T-cell (primary cell): Measurements from ENCODE around the gene GDF10. TPM values are rescaled to one million over a fixed set of nuclear protein-coding genes. Genes with fewer than 3 reads are reported as not detected.

ENCODE experiments used
- ATAC-seq, 4 experiments: fragments of 200-7000 bp in 3 of 4; fragments of 150-1000 bp in 1 of 4; cut with Tn5 transposase; replicated peaks in 1 of 4; 1 replicate in 3 of 4; 2 replicates in 1 of 4; pipeline ENCODE4 v1.10.0; 2021; ENCODE audit warnings: moderate library complexity in 3 of 4, mild to moderate bottlenecking in 2 of 4, moderate number of reproducible peaks in 1 of 4
- CTCF ChIA-PET, 2 donors: fragments of 300-600 bp; sonication (Branson Sonifier 250); formaldehyde crosslinking; loops; one replicate each; lab custom pipeline; 2022; ENCODE audit warnings: antibody characterized with exemption in 2 of 2; lab: Charles Lee
- POLR2A ChIA-PET, 2 donors: fragments of 300-600 bp; sonication (Branson Sonifier 250); formaldehyde crosslinking; loops; one replicate each; lab custom pipeline; 2022; ENCODE audit warnings: antibody characterized with exemption in 2 of 2; lab: Charles Lee
- DNase-seq, 35 experiments: peaks; one replicate each; pipeline versions ENCODE4 v3.0.0 to v3.0.0-alpha.2; 2013 to 2023
- H3K27ac ChIP-seq: one replicate; pipeline ENCODE4 v1.5.1; 2013; ENCODE audit warnings: low read length
- H3K27me3 ChIP-seq, 2 experiments: replicated peaks in 1 of 2; 1 replicate in 1 of 2; 2 replicates in 1 of 2; pipeline versions ENCODE4 v1.6.1 to v1.7.0; 2013; ENCODE audit warnings: low read length in 1 of 2, mixed read lengths in 1 of 2; ENCODE audit not compliant: control insufficient read depth in 2 of 2, insufficient read depth in 2 of 2; ENCODE audit errors: extremely low read depth in 1 of 2
- H3K36me3 ChIP-seq, 2 donors: 1 replicate in 1 of 2; 2 replicates in 1 of 2; pipeline versions ENCODE4 v1.6.1 to v1.7.0; 2013; ENCODE audit warnings: low read length in 1 of 2; ENCODE audit not compliant: control insufficient read depth in 2 of 2, insufficient read depth in 1 of 2; ENCODE audit errors: extremely low read depth in 1 of 2
- H3K4me1 ChIP-seq, 2 experiments: 1 replicate in 1 of 2; 2 replicates in 1 of 2; pipeline versions ENCODE4 v1.6.1 to v1.7.0; 2013; ENCODE audit warnings: low read length in 2 of 2, mixed read lengths in 1 of 2; ENCODE audit not compliant: insufficient read depth in 2 of 2, control insufficient read depth in 1 of 2; ENCODE audit errors: extremely low read depth in 1 of 2
- H3K4me3 ChIP-seq, 2 donors: 1 replicate in 1 of 2; 2 replicates in 1 of 2; pipeline versions ENCODE4 v1.5.1 to v1.7.0; 2013; ENCODE audit warnings: mild to moderate bottlenecking in 2 of 2, low read length in 1 of 2, moderate library complexity in 1 of 2; ENCODE audit not compliant: control insufficient read depth in 1 of 2; ENCODE audit errors: extremely low read depth in 1 of 2
- H3K9me3 ChIP-seq: 2 replicates; pipeline ENCODE4 v1.7.0; 2013
- H3K27ac Mint-ChIP-seq, 2 donors: one replicate each; pipeline ENCODE4 v1.8.0; 2020 to 2021; ENCODE audit warnings: mild to moderate bottlenecking in 2 of 2, mixed read lengths in 2 of 2
- H3K27me3 Mint-ChIP-seq, 2 donors: one replicate each; pipeline ENCODE4 v1.8.0; 2021 to 2022; ENCODE audit warnings: mixed read lengths in 2 of 2
- H3K36me3 Mint-ChIP-seq: one replicate; pipeline ENCODE4 v1.8.0; 2021; ENCODE audit warnings: mixed read lengths
- H3K4me1 Mint-ChIP-seq, 3 donors: one replicate each; pipeline ENCODE4 v1.8.0; 2020 to 2022; ENCODE audit warnings: mixed read lengths in 3 of 3, mild to moderate bottlenecking in 1 of 3
- H3K4me3 Mint-ChIP-seq, 3 donors: one replicate each; pipeline ENCODE4 v1.8.0; 2020 to 2022; ENCODE audit warnings: mild to moderate bottlenecking in 3 of 3, mixed read lengths in 3 of 3, moderate library complexity in 3 of 3
- H3K9me3 Mint-ChIP-seq, 3 donors: one replicate each; pipeline ENCODE4 v1.8.0; 2020 to 2022; ENCODE audit warnings: mixed read lengths in 3 of 3
- WGBS: methylation state at CpG from one replicate; pipeline ENCODE4 v1.1.5; 2013; ENCODE audit warnings: missing lambda C conversion rate; ENCODE audit not compliant: insufficient coverage; 5-methylcytosine and 5-hydroxymethylcytosine counted together
- total RNA-seq, 35 experiments: library from RNA in 6 of 35; stranded (reverse) in 6 of 35; fragments of 120-200 nt in 1 of 35; gene quantifications; one replicate each; pipeline versions ENCODE4 v1.2.1 to v1.2.4 and lab custom pipeline; 2013 to 2026

The GDF10 gene
- total RNA-seq, 5 donors from 2014 or later (not counting 1 experiment from before 2014, with no cell fraction given), result 0.14 to 1.4 (median 0.46) TPM

GRCh38 chr10:47348661-47349470 lies 48.9 kb downstream of the GDF10 start:
- ChIA-PET CTCF (no interaction called here), POLR2A (no interaction called here)
- no peaks in the 10 kb centered on the region for H3K4me1 Mint-ChIP-seq
- no peaks in the 10 kb centered on the region for H3K9me3 Mint-ChIP-seq
- DNase-seq, result no peak
- no peaks in the 10 kb centered on the region for H3K9me3 ChIP-seq
- no peaks in the 10 kb centered on the region for H3K36me3 ChIP-seq
- no peak overlapping the region for H3K4me3 ChIP-seq
- no peak for ATAC-seq
- 81% methylated on average over 33 of the region's 36 CpGs for WGBS
- no peak overlapping the region for H3K27ac Mint-ChIP-seq
- no peaks in the 10 kb centered on the region for H3K36me3 Mint-ChIP-seq
- no peak overlapping the region for H3K27ac ChIP-seq
- H3K27me3 ChIP-seq, result peaks cover 0 to 11% of the 10 kb centered on the region in 2 experiments
- H3K27me3 Mint-ChIP-seq, result no peaks in the 10 kb centered on the region
- H3K4me1 ChIP-seq, result no peaks in the 10 kb centered on the region
- H3K4me3 Mint-ChIP-seq, result no peak overlapping the region

DNA sequence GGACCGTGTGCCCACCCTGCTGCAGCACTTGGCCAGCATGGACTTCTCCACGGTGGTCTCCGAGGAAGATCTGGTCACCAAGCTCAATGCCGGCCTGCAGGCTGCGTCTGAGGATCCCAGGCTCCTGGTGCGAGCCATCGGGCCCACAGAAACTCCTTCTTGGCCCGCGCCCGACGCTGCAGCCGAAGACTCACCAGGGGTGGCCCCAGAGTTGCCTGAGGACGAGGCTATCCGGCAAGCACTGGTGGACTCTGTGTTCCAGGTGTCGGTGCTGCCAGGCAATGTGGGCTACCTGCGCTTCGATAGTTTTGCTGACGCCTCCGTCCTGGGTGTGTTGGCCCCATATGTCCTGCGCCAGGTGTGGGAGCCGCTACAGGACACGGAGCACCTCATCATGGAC lies 49.5 kb downstream of the GDF10 start:
- Mint-ChIP-seq H3K36me3 (no peaks in the 10 kb centered on the region), H3K4me3 (no peak overlapping the region), H3K27ac (no peak overlapping the region), H3K27me3 (no peaks in the 10 kb centered on the region), H3K4me1 (no peaks in the 10 kb centered on the region), H3K9me3 (no peaks in the 10 kb centered on the region)
- Histone ChIP-seq H3K27ac (no peak overlapping the region), H3K4me3 (no peak overlapping the region), H3K9me3 (no peaks in the 10 kb centered on the region), H3K4me1 (no peaks in the 10 kb centered on the region), H3K36me3 (no peaks in the 10 kb centered on the region), H3K27me3 (peaks cover 0 to 11% of the 10 kb centered on the region in 2 experiments)
- ChIA-PET CTCF (no interaction called here), POLR2A (no interaction called here)
- no peak for ATAC-seq
- WGBS, result 90% methylated on average over 22 of the region's 22 CpGs
- DNase-seq, result no peak

DNA sequence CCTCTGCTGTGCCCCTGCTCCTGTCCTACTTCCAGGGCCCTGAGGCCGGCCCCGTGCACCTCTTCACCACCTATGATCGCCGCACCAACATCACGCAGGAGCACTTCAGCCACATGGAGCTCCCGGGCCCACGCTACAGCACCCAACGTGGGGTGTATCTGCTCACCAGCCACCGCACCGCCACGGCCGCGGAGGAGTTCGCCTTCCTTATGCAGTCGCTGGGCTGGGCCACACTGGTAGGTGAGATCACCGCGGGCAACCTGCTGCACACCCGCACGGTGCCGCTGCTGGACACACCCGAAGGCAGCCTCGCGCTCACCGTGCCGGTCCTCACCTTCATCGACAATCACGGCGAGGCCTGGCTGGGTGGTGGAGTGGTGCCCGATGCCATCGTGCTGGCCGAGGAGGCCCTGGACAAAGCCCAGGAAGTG lies 50.0 kb downstream of the GDF10 start:
- no peaks in the 10 kb centered on the region for H3K36me3 Mint-ChIP-seq
- Histone ChIP-seq H3K9me3 (no peaks in the 10 kb centered on the region), H3K4me1 (no peaks in the 10 kb centered on the region), H3K4me3 (no peak overlapping the region), H3K27ac (no peak overlapping the region), H3K36me3 (no peaks in the 10 kb centered on the region), H3K27me3 (peaks cover 0 to 11% of the 10 kb centered on the region in 2 experiments)
- 95% methylated on average over 30 of the region's 31 CpGs for WGBS
- no peak overlapping the region for H3K27ac Mint-ChIP-seq
- H3K9me3 Mint-ChIP-seq, result no peaks in the 10 kb centered on the region
- no peak for DNase-seq
- no peak overlapping the region for H3K4me3 Mint-ChIP-seq
- no peak for ATAC-seq
- CTCF ChIA-PET, result no interaction called here
- H3K27me3 Mint-ChIP-seq, result no peaks in the 10 kb centered on the region
- POLR2A ChIA-PET, result no interaction called here
- no peaks in the 10 kb centered on the region for H3K4me1 Mint-ChIP-seq

DNA sequence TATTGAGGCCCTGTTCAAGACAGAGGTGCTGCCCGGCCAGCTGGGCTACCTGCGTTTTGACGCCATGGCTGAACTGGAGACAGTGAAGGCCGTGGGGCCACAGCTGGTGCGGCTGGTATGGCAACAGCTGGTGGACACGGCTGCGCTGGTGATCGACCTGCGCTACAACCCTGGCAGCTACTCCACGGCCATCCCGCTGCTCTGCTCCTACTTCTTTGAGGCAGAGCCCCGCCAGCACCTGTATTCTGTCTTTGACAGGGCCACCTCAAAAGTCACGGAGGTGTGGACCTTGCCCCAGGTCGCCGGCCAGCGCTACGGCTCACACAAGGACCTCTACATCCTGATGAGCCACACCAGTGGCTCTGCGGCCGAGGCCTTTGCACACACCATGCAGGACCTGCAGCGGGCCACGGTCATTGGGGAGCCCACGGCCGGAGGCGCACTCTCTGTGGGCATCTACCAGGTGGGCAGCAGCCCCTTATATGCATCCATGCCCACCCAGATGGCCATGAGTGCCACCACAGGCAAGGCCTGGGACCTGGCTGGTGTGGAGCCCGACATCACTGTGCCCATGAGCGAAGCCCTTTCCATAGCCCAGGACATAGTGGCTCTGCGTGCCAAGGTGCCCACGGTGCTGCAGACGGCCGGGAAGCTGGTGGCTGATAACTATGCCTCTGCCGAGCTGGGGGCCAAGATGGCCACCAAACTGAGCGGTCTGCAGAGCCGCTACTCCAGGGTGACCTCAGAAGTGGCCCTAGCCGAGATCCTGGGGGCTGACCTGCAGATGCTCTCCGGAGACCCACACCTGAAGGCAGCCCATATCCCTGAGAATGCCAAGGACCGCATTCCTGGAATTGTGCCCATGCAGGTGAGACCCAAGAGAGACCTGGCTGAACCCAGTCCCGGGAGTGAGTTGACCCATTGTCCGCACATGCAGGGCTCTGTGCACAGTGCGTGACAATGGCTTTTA lies 51.0 kb downstream of the GDF10 start:
- ChIA-PET POLR2A (no interaction called here), CTCF (no interaction called here)
- Mint-ChIP-seq H3K36me3 (no peaks in the 10 kb centered on the region), H3K4me1 (no peaks in the 10 kb centered on the region), H3K4me3 (no peak overlapping the region), H3K27me3 (no peaks in the 10 kb centered on the region), H3K27ac (no peak overlapping the region), H3K9me3 (no peaks in the 10 kb centered on the region)
- Histone ChIP-seq H3K9me3 (no peaks in the 10 kb centered on the region), H3K4me1 (no peaks in the 10 kb centered on the region), H3K36me3 (no peaks in the 10 kb centered on the region), H3K27ac (no peak overlapping the region), H3K4me3 (no peak overlapping the region), H3K27me3 (peaks cover 0 to 11% of the 10 kb centered on the region in 2 experiments)
- ATAC-seq, result no peak
- DNase-seq, result no peak
- WGBS, result 91% methylated on average over 38 of the region's 39 CpGs

GRCh38 chr10:47351899-47352815 lies 52.2 kb downstream of the GDF10 start:
- H3K9me3 ChIP-seq, result no peaks in the 10 kb centered on the region
- DNase-seq, result no peak
- Mint-ChIP-seq H3K4me1 (no peaks in the 10 kb centered on the region), H3K27ac (no peak overlapping the region), H3K27me3 (no peaks in the 10 kb centered on the region), H3K4me3 (no peak overlapping the region), H3K36me3 (no peaks in the 10 kb centered on the region), H3K9me3 (no peaks in the 10 kb centered on the region)
- ChIA-PET CTCF (interaction anchor here in 1 of 2 donors (0.6 kb wide), 1 partner anchor 14 kb away, joined by 3 read pairs; no protein-coding TSS in a partner anchor), POLR2A (no interaction called here)
- H3K27me3 ChIP-seq, result peaks cover 0 to 5% of the 10 kb centered on the region in 2 experiments
- no peaks in the 10 kb centered on the region for H3K4me1 ChIP-seq
- 84% methylated on average over 7 of the region's 14 CpGs for WGBS
- no peak for ATAC-seq
- H3K27ac ChIP-seq, result no peak overlapping the region
- H3K4me3 ChIP-seq, result no peak overlapping the region
- H3K36me3 ChIP-seq, result no peaks in the 10 kb centered on the region
